ENCODE results near the gene PHLDA3. TPM values are rescaled to one million over a fixed set of nuclear protein-coding genes. Genes with fewer than 3 reads are reported as not detected.

Gene PHLDA3
- total RNA-seq, 1 experiment from 2014 or later = 22.1 TPM

DNA sequence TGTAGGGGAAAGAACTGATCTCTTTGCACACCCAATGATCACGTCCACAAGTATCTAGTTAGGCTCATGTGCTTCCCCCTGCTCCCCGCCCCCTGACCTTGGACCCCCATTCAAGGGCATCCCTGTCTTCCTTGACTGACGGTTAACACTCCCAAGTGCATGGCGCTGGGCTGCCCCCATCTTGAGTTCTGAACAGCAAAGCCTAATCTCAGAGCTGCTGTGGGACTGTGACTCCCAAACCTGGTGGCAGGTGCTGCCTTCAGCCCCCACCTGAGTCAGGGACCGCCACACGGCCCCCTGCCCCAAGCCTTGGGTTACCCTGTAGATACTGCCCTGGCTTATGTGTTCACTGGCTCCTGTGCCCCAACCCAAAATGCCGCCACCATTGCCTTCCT lies 48.4 kb downstream of the PHLDA3 start:
- no peaks in the 10 kb centered on the region for H3K9me2 ChIP-seq (ENCODE audit: insufficient read depth)
- H3K4me1 ChIP-seq (ENCODE audit: control insufficient read depth in 1 of 2, insufficient read depth in 2 of 2, low read length in 2 of 2) = no peaks in the 10 kb centered on the region
- TF ChIP-seq, protein P1, sequence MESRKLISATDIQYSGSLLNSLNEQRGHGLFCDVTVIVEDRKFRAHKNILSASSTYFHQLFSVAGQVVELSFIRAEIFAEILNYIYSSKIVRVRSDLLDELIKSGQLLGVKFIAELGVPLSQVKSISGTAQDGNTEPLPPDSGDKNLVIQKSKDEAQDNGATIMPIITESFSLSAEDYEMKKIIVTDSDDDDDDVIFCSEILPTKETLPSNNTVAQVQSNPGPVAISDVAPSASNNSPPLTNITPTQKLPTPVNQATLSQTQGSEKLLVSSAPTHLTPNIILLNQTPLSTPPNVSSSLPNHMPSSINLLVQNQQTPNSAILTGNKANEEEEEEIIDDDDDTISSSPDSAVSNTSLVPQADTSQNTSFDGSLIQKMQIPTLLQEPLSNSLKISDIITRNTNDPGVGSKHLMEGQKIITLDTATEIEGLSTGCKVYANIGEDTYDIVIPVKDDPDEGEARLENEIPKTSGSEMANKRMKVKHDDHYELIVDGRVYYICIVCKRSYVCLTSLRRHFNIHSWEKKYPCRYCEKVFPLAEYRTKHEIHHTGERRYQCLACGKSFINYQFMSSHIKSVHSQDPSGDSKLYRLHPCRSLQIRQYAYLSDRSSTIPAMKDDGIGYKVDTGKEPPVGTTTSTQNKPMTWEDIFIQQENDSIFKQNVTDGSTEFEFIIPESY (IDR thresholded peaks at IDR 0.05; ENCODE audit: extremely low read depth, insufficient replicate concordance, low read length) = no peak
- TF ChIP-seq, protein P2, sequence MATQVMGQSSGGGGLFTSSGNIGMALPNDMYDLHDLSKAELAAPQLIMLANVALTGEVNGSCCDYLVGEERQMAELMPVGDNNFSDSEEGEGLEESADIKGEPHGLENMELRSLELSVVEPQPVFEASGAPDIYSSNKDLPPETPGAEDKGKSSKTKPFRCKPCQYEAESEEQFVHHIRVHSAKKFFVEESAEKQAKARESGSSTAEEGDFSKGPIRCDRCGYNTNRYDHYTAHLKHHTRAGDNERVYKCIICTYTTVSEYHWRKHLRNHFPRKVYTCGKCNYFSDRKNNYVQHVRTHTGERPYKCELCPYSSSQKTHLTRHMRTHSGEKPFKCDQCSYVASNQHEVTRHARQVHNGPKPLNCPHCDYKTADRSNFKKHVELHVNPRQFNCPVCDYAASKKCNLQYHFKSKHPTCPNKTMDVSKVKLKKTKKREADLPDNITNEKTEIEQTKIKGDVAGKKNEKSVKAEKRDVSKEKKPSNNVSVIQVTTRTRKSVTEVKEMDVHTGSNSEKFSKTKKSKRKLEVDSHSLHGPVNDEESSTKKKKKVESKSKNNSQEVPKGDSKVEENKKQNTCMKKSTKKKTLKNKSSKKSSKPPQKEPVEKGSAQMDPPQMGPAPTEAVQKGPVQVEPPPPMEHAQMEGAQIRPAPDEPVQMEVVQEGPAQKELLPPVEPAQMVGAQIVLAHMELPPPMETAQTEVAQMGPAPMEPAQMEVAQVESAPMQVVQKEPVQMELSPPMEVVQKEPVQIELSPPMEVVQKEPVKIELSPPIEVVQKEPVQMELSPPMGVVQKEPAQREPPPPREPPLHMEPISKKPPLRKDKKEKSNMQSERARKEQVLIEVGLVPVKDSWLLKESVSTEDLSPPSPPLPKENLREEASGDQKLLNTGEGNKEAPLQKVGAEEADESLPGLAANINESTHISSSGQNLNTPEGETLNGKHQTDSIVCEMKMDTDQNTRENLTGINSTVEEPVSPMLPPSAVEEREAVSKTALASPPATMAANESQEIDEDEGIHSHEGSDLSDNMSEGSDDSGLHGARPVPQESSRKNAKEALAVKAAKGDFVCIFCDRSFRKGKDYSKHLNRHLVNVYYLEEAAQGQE (IDR thresholded peaks at IDR 0.05; ENCODE audit: low read depth) = no peak
- no peak overlapping the region for H3K4me3 ChIP-seq (replicated peaks in 1 of 2; ENCODE audit: low read depth in 1 of 2, low read length in 2 of 2)
- no TSS peak for BruUV-seq (replicated peaks)
- no peaks in the 10 kb centered on the region for H3K36me3 ChIP-seq (ENCODE audit: control insufficient read depth in 1 of 2, insufficient read depth in 2 of 2, low read length in 2 of 2)
- no peak for ATAC-seq
- intact Hi-C loops (cut with micrococcal nuclease) = no loop called here
- no peaks in the 10 kb centered on the region for H3K79me2 ChIP-seq (ENCODE audit: insufficient read depth, low read length)
- no peak overlapping the region for H3K27ac ChIP-seq (ENCODE audit: low read depth, low read length)
- H2AFZ ChIP-seq (ENCODE audit: low read depth, low read length, poor library complexity, severe bottlenecking) = no peak overlapping the region
- H3K9me3 ChIP-seq (ENCODE audit: control insufficient read depth in 1 of 2, insufficient read depth in 1 of 2, low read depth in 1 of 2, low read length in 2 of 2) = no peaks in the 10 kb centered on the region
- no peak overlapping the region for H3K9ac ChIP-seq (ENCODE audit: low read length)
- no peak for DNase-seq (ENCODE audit: low read depth, low spot score)
- ChIA-PET RAD21 (ENCODE audit: low non-redundant PET in 1 of 2, low total read pairs in 2 of 2, uncharacterized antibody in 2 of 2, unreplicated experiment in 2 of 2) (no interaction called here), POLR2A (no interaction called here), CTCF (interaction anchor here (1.2 kb wide), 1 partner anchor 15 kb away, joined by 5 read pairs; no protein-coding TSS in a partner anchor)
- H3K27me3 ChIP-seq (ENCODE audit: insufficient read depth, low read length) = no peaks in the 10 kb centered on the region
- no peak overlapping the region for H3K4me2 ChIP-seq (ENCODE audit: low read length)
- H4K20me1 ChIP-seq (ENCODE audit: insufficient read depth) = no peaks in the 10 kb centered on the region
